ENCODE data around the gene NR2F1.

- no peak for TF ChIP-seq CTCF (IDR thresholded peaks at IDR 0.05; ENCODE audit: poor library complexity)
- TF ChIP-seq EZH2phosphoT487 (IDR thresholded peaks at IDR 0.05; ENCODE audit: low read depth, severe bottlenecking, unreplicated experiment), result no peak
Measured at GRCh38 chr5:93576994-93577853, 5.8 kb upstream of the NR2F1 start.
